HCT116 (cell line): Measurements from ENCODE around the gene PGAM5.

Source experiments
- ATF3 ChIP-seq: IDR thresholded peaks from 2 replicates; pipeline ENCODE4 v1.6.1; 2012
- CEBPB ChIP-seq: IDR thresholded peaks from 2 replicates; pipeline ENCODE4 v1.6.1; 2012; ENCODE audit warnings: low read depth
- CTCF ChIP-seq, 3 experiments: fragments of 200-600 bp in 1 of 3; sonication (generic) in 1 of 3; IDR thresholded peaks in 2 of 3; conservative IDR thresholded peaks in 1 of 3; 2 replicates each; pipeline ENCODE4 v1.5.1; 2012 to 2017; ENCODE audit warnings: low read depth in 2 of 3, low read length in 2 of 3, antibody characterized with exemption in 1 of 3, borderline replicate concordance in 1 of 3, control low read depth in 1 of 3, mild to moderate bottlenecking in 1 of 3, mixed read lengths in 1 of 3, mixed run types in 1 of 3, moderate library complexity in 1 of 3; ENCODE audit not compliant: insufficient read depth in 1 of 3
- EGR1 ChIP-seq: IDR thresholded peaks from 2 replicates; pipeline ENCODE4 v1.6.1; 2012; ENCODE audit warnings: low read depth
- EZH2 ChIP-seq: fragments of 200-600 bp; sonication (generic); IDR thresholded peaks from 2 replicates; pipeline ENCODE4 v1.6.1; 2017; ENCODE audit warnings: antibody characterized with exemption, mixed run types
- EZH2phosphoT487 ChIP-seq: fragments of 200-600 bp; IDR thresholded peaks from 2 replicates; pipeline ENCODE4 v1.6.1; 2018; ENCODE audit warnings: antibody characterized with exemption, borderline replicate concordance
- JUND ChIP-seq: IDR thresholded peaks from 2 replicates; pipeline ENCODE4 v1.6.1; 2012
- POLR2A ChIP-seq: IDR thresholded peaks from 2 replicates; pipeline ENCODE4 v1.7.0; 2011; ENCODE audit warnings: borderline replicate concordance; ENCODE audit not compliant: insufficient read depth, insufficient read length; ENCODE audit errors: extremely low read depth
- POLR2AphosphoS5 ChIP-seq: IDR thresholded peaks from 2 replicates; pipeline ENCODE4 v1.6.1; 2011; ENCODE audit warnings: mild to moderate bottlenecking, low read depth, low read length, moderate library complexity
- RAD21 ChIP-seq: IDR thresholded peaks from 2 replicates; pipeline ENCODE4 v1.6.1; 2012; ENCODE audit warnings: low read depth, mild to moderate bottlenecking
- SP1 ChIP-seq: IDR thresholded peaks from 2 replicates; pipeline ENCODE4 v1.6.1; 2012; ENCODE audit warnings: low read depth
- TF ChIP-seq, protein P1 (sequence below): IDR thresholded peaks from 2 replicates; pipeline ENCODE4 v1.6.1; 2012

- TF ChIP-seq POLR2A: no peak
- TF ChIP-seq EZH2: no peak
- TF ChIP-seq CTCF (IDR thresholded peaks at IDR 0.05 in 2 of 3, conservative IDR thresholded peaks at IDR 0.05 in 1 of 3; ENCODE audit: borderline replicate concordance in 1 of 3, insufficient read depth in 1 of 3, low read depth in 2 of 3, low read length in 2 of 3): no peak
- no peak for TF ChIP-seq POLR2AphosphoS5
- TF ChIP-seq, protein P1, sequence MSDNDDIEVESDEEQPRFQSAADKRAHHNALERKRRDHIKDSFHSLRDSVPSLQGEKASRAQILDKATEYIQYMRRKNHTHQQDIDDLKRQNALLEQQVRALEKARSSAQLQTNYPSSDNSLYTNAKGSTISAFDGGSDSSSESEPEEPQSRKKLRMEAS: no peak
- TF ChIP-seq CEBPB: no peak
- no peak for TF ChIP-seq EZH2phosphoT487
- no peak for TF ChIP-seq JUND
- TF ChIP-seq SP1: no peak
- TF ChIP-seq ATF3: no peak
- no peak for TF ChIP-seq EGR1
- TF ChIP-seq RAD21: no peak
Measured at GRCh38 chr12:132747395-132747794, 36.8 kb downstream of the PGAM5 start.
